Measurements from ENCODE around the gene TMIGD2.
"Not testable (repeated sequence)": the region's sequence is repeated elsewhere in the genome, so short reads cannot be mapped to it uniquely, and the experiment has no call there.

Gene TMIGD2, protein sequence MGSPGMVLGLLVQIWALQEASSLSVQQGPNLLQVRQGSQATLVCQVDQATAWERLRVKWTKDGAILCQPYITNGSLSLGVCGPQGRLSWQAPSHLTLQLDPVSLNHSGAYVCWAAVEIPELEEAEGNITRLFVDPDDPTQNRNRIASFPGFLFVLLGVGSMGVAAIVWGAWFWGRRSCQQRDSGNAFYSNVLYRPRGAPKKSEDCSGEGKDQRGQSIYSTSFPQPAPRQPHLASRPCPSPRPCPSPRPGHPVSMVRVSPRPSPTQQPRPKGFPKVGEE

DNA sequence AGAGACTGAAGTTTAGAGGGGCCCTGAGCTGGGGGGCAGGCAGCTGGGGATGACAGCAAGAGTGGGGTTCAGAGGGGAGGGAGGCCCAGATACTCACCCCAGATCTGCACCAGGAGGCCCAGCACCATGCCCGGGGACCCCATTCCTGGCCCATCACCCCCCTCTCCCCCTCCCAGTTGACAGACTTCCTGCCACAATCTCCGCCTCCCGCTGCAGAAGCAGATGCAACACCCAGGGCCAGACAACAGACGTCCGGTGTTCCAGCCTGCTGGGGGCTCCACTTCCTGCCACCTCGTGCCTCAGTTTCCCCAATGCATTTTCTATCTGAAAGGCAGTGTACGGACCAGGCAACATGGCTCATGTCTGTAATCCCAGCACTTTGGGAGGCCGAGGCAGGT, at the start of gene TMIGD2:
Gene TMIGD2, minus strand, starts transcription at position 147 of the 398 bp plus-strand sequence. Its CDS starts 4 bp downstream, at position 143.
- no peak for FAIRE-seq

DNA sequence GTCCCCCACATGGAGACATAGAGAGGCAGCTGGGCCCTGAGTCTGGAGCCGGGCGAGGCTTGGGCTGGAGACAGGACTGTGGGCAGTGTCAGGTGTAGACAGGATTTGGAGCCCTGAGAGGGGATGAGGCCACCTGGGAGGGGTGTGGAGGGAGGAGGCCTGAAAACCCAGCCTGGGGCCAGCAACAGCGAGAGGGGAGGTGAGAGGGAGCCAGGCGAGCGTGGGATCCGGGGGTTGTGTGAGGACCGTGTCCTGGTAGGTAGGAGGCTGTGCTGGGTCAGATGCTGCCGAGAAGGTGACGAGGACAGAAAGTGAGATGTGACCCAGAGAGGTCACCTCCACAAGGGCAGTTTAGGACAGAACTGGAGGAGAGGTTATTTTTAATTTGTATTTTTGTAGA, 48.5 kb upstream of the TMIGD2 start:
- no peak for FAIRE-seq

DNA sequence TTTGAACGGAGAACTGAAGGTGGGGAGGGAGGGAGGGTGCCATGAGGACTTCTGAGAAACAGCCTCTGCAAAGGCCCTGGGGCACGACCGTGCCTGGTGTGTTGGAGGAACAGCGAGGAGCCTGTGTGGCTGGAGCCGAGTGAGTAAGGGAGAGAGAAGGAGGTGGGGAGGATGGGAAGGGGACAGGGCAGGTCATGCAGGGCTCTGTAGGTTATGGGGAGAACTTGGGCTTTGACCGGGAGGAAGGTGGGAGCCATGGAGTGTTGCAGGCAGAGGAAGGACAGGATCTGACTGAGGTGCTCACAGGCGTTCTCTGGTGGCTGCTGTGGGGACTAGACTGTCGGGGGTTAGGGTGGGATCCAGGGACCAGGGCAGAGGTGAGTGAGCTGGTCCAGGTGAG, 47.9 kb upstream of the TMIGD2 start:
- FAIRE-seq, result no peak

DNA sequence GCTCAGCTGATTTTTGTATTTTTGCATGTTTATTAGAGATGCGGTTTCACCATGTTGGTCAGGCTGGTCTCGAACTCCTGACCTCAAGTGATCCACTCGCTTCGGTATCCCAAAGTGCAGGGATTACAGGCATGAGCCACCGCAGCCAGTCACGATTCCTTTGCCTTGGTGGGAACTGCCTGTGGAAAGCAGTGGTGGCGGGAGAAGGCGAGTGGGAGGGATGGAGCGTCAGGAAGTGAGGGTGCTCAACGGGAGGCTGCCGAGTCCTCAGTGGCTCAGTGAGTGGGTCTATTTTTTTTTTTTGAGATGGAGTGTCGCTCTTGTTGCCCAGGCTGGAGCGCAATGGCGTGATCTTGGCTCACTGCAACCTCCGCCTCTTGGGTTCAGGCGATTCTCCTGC, 47.0 kb upstream of the TMIGD2 start:
- not testable (repeated sequence) for FAIRE-seq

DNA sequence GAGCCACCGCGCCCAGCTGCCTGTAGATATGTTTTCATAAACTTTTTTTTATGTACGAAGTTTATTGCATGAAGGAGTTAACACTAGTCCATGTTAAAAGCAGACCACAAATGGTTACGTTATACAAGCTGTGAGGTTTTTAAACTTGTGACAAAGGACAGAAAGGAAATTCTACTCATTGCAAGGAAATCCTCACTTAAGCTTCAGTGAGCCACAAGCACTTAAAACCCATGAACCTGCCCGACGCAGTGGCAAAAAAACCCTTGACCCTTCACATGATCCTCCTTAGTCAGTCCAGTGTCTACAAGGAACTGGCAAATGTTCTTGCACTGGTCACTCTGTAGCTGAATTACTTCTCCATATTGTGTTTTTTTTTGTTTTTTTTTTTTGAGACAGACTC, 45.3 kb upstream of the TMIGD2 start:
- no peak for FAIRE-seq

DNA sequence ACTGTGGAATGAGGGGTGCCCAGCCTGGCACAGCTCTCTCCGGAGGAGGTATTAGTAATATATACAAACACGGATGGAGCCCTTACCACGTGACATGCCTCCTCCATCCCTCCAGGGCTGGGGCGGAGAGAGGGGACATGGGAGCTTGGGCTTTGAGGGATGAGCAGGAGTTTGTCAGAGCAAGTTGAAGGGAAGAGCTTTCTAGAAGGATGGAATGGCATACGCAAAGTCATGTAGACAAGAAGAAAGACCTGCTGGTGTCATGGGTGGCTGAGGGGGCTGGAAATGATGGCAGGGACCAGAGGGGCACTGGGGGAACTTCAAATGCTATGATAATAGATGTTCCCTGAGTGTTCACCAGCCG, 43.8 kb upstream of the TMIGD2 start:
- no peak for FAIRE-seq

DNA sequence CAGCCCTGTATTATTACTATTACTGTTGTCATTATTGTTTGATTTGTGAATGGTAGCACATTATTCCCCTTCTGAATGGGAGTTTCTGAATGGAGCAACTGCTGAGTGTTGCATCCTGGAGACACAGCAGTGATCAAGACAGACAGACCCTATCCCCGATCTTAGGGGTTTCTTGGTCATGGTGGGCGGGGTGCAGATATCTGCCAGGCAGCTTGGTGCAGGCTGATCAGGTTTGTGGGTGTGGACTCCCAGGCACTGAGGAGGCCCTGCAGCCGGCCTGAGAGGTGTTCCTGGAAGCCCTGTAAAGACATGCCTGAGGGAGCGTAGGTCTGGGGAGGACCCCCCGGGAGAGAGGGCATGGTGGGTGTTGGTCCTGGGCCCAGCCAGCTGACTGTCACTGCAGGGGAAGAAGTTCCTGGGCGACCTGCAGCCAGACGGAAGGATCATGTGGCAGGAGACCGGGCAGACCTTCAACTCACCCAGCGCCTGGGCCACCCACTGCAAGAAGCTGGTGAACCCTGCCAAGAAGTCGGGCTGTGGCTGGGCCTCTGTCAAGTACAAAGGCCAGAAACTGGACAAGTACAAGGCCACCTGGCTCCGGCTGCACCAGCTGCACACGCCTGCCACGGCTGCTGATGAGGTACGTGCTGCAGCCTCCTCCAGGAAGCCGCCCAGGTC, 43.3 kb upstream of the TMIGD2 start:
- no peak for FAIRE-seq

DNA sequence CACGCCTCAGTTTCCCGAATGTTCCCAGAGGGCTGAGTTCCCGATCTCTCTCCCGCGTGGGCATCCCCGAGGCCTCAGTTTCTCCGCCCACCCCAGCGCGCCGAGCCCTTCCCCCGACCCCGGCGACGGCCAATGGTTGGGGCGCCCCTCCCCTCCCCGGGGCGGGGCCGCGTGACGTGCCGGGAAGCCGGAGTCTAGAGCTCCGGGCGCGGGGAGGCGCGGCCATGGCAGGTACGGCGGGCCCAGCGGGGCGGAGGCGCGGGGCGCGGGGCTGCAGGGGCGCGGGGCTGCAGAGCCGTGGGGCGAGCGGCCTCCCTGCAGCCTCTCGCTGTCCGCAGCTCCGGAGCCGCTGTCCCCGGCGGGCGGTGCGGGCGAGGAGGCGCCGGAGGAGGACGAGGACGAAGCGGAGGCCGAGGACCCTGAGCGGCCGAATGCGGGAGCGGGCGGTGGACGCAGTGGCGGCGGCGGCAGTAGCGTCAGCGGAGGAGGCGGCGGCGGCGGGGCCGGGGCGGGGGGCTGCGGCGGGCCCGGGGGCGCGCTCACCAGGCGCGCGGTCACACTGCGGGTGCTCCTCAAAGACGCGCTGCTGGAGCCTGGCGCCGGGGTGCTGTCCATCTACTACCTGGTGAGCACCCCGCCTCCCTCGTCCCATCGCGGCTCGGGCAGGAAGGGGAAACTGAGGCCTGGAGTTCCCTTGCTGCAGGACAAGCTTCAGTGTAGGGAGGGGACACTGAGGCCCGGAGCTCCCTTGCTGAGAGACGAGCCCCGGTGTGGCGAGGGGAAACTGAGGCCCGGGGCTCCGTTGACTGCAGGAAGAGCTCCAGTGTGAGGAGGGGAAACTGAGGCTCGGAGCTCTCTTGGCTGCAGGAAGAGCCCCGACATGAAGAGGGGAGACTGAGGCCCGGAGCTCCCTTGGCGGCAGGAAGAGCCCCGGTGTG, 41.5 kb upstream of the TMIGD2 start, which contains the start of gene MPND:
Gene MPND, plus strand, starts transcription at position 193 of the 938 bp plus-strand sequence. Its CDS starts 32 bp downstream, at position 225.
- FAIRE-seq, result no peak

DNA sequence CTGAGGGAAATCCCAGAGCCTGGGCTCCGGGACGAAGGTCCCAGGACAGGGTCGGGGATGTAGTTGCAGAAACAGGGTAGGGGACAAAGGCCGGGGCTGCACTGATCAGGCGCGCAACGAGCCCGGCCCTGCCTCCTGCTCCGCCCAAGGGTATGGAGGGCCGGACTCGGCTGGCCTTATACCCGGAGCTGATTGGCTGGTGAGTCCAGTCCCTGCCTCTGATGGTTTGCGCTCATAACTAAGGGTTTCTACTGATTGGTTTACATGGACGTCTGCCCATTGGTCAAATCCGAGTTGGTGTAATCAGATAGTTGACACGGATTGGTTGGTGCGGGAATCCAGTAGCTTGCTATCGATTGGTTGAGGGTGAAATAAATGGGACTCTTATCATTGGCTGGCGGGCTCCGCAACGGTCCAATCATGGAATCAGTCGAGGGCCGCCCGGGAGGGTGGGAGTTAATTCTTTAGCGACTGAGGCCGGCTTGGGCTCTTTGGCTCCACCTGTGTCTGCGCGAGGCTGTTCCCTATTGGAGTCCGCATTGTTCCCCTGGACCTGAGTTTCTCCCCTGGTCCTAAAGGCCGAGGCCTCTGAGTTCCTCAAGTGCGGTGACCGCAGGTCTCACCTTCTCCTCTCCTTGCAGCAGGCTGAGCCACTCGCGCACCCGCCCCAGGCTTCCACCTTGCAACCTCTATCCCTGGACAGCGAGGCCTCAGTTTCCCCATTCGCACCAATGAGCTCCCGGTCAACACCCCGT, 40.6 kb upstream of the TMIGD2 start:
- peak; percentile 100 for FAIRE-seq

DNA sequence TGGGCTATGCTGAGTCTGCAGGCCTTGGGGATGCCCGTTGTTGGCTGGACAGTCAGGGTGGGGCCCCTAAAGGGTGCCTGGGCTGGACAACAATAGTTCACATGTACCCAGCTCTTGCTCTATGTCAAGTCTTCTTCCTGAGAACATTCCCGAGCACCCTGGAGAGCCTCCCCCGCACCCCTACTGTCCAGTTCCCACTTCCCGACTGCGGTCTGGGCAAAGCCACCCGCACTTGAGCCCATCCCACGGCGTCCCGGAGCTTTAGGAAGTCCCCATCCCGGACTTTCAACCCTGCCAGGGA, 40.1 kb upstream of the TMIGD2 start:
- no peak for FAIRE-seq

DNA sequence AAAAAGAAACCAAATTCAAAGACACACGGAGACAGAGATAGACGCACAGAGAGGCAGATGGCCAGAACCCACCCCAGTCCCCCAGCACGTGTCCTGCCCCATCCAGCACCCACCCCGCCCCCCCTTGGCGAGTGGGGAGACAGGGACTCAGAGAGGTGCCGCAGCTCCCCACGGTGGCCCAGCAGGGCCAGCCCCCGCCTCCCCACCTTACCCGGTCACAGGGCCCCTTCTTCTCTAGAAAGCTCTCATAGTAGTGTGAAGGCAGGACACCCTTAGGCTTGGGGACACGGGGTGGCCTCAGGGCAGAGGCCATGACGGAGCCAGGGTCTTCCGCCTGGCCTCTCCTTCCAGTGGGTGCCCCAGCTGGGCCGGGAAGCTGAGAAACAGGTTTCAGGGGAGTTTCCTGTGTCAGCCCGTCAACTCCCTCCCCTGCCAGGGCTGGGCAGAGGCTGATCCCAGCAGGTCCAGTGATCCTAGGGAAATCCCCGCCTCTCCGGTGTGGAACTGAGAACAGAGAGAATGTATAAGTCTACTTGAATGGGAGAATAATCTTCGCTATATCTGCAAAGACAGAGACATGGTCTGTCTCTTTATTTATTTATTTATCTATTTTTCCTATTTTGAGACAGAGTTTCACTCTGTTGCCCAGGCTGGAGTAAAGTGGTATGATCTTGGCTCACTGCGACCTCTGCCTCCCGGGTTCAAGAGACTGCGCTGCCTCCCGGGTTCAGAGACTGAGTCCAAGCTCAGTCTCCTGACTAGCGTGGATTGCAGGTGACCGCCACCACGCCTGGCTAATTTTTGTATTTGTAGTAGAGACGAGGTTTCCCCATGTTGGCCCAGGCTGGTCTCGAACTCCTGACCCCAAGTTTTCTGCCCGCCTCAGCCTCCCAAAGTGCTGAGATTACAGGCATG, 36.5 kb upstream of the TMIGD2 start, which contains the start of gene STAP2:
Gene STAP2, minus strand, starts transcription at position 387 of the 915 bp plus-strand sequence. Its CDS starts 74 bp downstream, at position 313.
- no peak for FAIRE-seq

DNA sequence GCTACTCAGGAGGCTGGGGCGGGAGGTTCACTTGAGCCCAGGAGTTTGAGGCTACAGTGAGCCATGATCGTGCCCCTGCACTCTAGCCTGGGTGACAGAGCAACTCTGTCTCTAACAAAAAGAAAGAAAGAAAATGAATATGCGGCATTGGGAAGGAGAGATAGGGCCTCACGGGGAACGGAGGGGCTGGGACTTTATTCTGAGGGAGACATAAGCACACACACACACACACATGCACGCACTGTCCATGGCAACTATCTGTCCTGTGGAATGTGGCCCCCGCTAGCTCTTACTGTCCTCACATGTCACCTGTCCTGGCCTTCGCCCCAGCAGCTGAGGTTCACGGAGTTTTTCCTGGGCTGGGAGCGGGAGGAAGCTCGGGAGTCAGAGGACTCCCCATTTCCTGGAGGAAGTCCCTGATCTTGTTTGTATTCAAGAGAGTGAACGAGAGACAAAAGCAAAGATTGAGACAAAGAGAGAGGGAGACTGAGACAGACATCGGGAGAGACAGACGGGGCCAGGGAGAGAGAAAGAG, 35.8 kb upstream of the TMIGD2 start:
- no peak for FAIRE-seq

DNA sequence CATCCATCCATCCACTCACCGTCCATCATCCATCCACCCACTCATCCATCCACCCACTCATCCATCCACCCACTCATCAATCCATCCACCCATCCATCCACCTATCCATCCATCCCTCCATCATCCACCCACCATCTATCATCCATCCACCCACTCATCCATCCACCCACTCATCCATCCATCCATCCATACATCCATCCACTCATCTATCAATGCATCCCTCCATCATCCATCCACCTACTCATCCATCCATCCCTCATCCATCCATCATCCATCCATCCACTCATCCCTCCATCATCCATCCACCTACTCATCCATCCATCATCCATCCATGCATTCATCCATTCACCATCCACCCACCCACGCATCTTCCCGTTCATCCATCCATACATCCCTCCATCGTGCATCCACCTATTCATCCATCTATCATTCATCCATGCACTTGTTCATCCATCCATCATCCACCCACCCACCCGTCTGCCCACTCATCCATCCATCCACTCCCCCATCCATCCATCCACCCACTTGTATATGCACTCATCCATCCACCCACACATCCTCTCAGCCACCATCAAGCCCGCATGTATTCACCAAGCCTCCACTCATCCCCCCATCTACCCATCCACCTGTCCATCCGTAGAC, 32.9 kb upstream of the TMIGD2 start:
- no peak for FAIRE-seq

DNA sequence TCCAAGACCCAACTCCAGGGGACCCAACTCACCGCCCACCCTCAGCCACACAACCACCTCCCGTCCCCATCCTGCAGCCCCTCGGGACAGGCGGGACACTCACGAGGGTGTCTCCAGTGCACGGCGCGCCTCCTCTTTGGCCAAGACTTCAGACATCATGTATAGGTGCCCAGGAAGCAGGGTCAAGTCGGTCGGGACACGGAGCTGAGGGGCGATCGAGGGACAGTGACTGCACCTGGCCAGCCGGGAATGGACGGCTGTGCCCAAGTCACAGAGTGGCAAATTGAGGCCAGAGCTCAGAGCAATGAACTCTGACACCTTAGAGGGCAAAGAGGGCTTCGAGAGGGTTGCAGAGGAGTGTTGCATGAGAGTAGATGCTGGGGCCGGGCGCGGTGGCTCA, 27.7 kb upstream of the TMIGD2 start:
- FAIRE-seq, result no peak

DNA sequence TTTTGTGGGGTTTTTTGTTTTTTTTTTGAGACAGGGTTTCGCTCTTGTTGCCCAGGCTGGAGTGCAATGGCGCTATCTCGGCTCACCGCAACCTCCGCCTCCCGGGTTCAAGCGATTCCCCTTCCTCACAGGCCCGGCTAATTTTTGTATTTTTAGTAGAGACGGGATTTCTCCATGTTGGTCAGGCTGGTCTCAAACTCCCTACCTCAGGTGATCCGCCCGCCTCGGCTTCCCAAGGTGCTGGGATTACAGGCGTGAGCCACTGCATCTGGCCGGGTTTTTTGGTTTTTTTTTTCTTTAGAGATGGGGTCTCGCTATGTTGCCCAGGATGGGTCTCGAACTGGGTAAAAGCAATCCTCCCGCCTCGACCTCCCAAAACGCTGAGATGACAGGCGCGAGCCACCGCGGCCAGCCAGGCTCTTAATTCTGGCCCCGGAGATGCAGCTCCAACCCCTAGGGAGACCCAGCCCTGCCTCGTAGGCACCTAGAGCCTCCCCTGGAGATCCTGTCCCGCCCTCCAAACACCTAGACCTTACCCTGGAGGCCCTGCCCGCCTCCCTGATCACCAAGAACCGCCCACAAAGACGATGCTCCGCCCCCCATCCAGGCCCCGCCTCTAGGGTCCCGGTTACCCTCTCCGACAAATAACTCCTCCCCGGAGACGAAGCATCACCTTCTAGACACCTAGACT, 26.9 kb upstream of the TMIGD2 start:
- FAIRE-seq, result not testable (repeated sequence)

DNA sequence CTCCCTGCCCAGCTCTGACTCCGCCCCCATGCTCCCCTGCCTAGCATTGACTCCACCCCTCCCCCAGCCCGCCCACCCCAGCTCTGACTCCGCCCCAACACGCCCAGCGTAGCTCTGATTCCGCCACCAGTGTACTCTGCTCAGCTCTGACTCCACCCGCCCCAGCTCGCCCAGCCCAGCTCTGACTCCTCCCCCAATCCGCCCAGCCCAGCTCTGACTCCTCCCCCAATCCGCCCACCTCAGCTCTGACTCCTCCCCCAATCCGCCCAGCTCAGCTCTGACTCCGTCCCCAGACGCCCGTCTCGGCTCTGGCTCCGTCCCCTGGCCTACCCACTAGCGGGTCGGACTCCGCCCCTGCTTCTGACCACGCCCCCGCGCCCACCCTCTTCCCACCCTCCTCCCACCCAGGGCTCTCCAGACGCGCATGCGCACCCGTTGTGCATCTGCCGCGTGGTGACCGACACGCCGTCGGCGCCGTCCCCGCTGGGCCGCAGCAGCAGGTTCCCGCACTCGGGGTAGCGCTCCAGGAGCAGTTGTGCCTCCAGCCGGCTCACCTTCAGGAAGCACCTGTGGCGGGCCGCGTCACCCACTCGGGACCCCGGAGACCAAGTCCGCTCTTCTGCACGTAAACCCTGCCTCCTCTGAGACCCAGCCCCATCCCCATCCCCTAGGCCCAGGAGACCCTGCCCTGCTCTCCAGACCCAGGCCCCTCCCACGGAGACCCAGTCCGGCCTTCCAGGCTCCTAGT, 26.2 kb upstream of the TMIGD2 start:
- peak; percentile 8 for FAIRE-seq

DNA sequence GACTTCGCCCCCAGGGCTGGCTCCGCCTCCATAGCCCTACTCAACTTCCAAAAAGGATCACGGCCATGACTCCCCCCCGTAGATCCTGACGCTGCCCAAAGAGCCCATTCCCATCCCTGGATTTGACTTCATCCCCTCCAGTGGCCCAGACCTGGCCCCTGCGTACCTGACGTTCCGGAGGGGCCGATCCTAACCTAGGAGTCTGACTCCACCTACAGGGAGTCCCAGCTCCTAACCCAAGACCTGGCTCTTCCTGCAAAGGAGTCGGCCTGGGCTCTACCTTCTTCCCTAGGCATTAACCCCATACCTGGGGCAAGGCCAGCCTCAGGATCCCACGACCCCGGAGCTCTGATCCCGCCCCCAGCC, 25.7 kb upstream of the TMIGD2 start:
- FAIRE-seq, result no peak

DNA sequence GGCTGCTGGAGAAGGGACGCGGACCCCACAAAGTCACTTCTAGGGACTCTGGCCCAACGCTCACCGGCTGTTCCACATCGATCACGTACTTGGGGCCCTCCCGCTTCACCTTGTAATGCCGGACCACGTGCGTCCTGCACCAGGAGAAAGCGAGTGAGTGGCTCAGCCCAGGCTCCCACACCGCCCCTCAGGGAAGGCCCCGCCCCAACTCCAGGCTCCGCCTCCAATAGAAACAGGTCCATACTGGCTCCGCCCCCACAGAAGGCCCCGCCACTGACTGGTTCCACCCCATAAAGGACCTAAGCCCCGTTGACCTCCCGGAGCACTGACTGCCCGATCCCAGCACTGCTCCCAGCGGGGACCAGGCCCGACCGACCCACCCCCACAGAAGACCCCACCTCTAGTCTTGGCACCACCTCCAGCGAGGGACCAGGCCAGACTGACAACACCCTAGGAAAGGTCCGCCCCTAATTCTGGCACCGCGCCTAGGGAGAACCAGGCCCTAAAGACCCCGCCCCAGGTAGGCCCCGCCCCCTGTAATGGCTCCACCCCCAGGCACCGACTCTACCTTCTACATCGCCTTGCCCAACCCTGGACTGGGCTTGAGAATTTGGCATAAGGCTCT, 25.2 kb upstream of the TMIGD2 start:
- no peak for FAIRE-seq

DNA sequence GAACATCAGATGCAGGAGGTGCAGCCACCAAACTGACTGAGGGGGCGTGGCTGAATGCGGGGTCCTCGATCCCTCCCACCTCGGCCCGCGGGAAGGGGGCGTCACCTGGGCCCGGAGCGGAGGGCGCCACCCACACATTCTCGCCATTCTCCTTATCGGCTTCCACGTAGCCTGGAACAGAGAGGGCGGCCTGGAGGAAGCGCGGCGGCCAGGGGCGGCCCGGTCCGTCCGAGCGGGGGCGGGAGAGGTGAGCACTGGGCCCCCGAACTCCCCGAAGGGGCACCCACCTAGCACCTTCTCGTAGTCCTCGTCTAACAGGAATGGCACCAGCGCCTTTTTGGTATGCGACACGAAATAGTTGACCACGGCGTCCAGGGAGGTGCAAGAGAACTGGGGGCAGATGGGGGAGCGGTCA, 24.7 kb upstream of the TMIGD2 start:
- no peak for FAIRE-seq
